PC-9 (cell line): ENCODE measurements around the gene E2F6. TPM values are rescaled to one million over a fixed set of nuclear protein-coding genes. Genes with fewer than 3 reads are reported as not detected.

Source experiments
- BruUV-seq: library from RNA; stranded (reverse); fragments of 400-500 nt; replicated peaks from 2 replicates; lab custom pipeline; 2021; lab: Mats Ljungman, UMichigan
- CTCF ChIA-PET: fragments of 300-600 bp; sonication (Branson Sonifier 250); formaldehyde crosslinking; loops from one replicate; lab custom pipeline; 2022; ENCODE audit warnings: antibody characterized with exemption; lab: Charles Lee
- POLR2A ChIA-PET: fragments of 300-600 bp; sonication (Branson Sonifier 250); formaldehyde crosslinking; loops from one replicate; lab custom pipeline; 2022; ENCODE audit warnings: antibody characterized with exemption; ENCODE audit not compliant: unreplicated experiment; lab: Charles Lee
- DNase-seq, 2 experiments: peaks; one replicate each; pipeline versions ENCODE4 v3.0.0 to v3.0.0-alpha.2; 2015 to 2022; ENCODE audit warnings: mixed read lengths in 1 of 2
- H2AFZ ChIP-seq: fragments of 200-600 bp; sonication (generic); 2 replicates; pipeline ENCODE4 v1.8.1; 2017; ENCODE audit warnings: antibody characterized with exemption
- H3F3A ChIP-seq: fragments of 200-600 bp; sonication (generic); 2 replicates; pipeline ENCODE4 v1.8.1; 2017; ENCODE audit warnings: antibody characterized with exemption, mild to moderate bottlenecking, low read depth; ENCODE audit not compliant: insufficient read depth
- H3K27ac ChIP-seq: fragments of 200-600 bp; sonication (generic); 2 replicates; pipeline ENCODE4 v1.6.1; 2016; ENCODE audit warnings: mixed run types
- H3K27me3 ChIP-seq: fragments of 200-600 bp; sonication (generic); 2 replicates; pipeline ENCODE4 v1.6.1; 2016; ENCODE audit warnings: low read depth, mixed run types; ENCODE audit not compliant: insufficient read depth
- H3K36me3 ChIP-seq: fragments of 200-600 bp; sonication (generic); 2 replicates; pipeline ENCODE4 v1.6.1; 2016; ENCODE audit warnings: low read depth, mixed run types
- H3K4me1 ChIP-seq: fragments of 200-600 bp; sonication (generic); replicated peaks from 2 replicates; pipeline ENCODE4 v1.6.1; 2016; ENCODE audit warnings: mixed run types; ENCODE audit not compliant: insufficient read depth
- H3K4me2 ChIP-seq: fragments of 200-600 bp; sonication (generic); 2 replicates; pipeline ENCODE4 v1.6.1; 2017; ENCODE audit warnings: mixed run types
- H3K4me3 ChIP-seq: fragments of 200-600 bp; sonication (generic); 2 replicates; pipeline ENCODE4 v1.6.1; 2016; ENCODE audit warnings: mixed run types
- H3K79me2 ChIP-seq: fragments of 200-600 bp; sonication (generic); 2 replicates; pipeline ENCODE4 v1.6.1; 2017; ENCODE audit warnings: low read depth, mixed run types
- H3K9me2 ChIP-seq: fragments of 200-600 bp; sonication (generic); 2 replicates; pipeline ENCODE4 v1.8.1; 2017; ENCODE audit warnings: mild to moderate bottlenecking; ENCODE audit not compliant: insufficient read depth
- H3K9me3 ChIP-seq: fragments of 200-600 bp; sonication (generic); 2 replicates; pipeline ENCODE4 v1.8.1; 2016; ENCODE audit warnings: low read depth; ENCODE audit not compliant: insufficient read depth
- H4K20me1 ChIP-seq: fragments of 200-600 bp; sonication (generic); 2 replicates; pipeline ENCODE4 v1.8.1; 2017; ENCODE audit not compliant: insufficient read depth
- EZH2 ChIP-seq: fragments of 200-600 bp; sonication (generic); IDR thresholded peaks from 2 replicates; pipeline ENCODE4 v1.8.0; 2017; ENCODE audit warnings: antibody characterized with exemption, low read depth
- intact Hi-C: fragments of 100-400 bp; cut with micrococcal nuclease; formaldehyde crosslinking; loops from one replicate; pipeline ENCODE4 v1.10.0; 2022; ENCODE audit not compliant: unreplicated experiment
- total RNA-seq: library from RNA; stranded (reverse); gene quantifications from 2 replicates; pipeline ENCODE4 v1.2.3, GENCODE V29; 2021
- TF ChIP-seq, protein P1 (sequence below): fragments of 200-600 bp; sonication (generic); conservative IDR thresholded peaks from 2 replicates; pipeline ENCODE4 v1.6.1; 2017; ENCODE audit warnings: mixed run types, antibody characterized with exemption, mild to moderate bottlenecking, moderate library complexity

E2F6 gene
- total RNA-seq, 1 experiment from 2014 or later, result 15.2 TPM

DNA sequence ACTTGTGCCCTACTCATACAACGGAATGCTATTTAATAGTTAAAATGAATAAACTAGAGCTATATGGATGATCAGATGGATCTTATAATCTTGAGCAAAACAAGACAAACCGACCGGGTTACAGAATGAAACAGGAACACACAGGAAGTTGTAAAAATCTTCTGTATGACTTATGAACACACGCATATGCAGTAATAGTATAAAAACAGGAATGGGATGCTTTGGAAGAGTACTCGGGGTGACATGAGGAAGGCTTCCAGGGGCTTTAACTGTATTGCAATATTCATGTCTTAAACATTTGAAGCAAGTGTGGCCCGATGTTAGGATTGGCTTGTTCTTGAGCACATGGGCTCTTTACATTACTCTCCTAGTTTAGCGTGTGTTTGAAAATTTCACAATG lies 14.9 kb upstream of the E2F6 start:
- ChIA-PET POLR2A (interaction anchor here (0.6 kb wide), 1 partner anchor 326 kb away, joined by 3 read pairs; no protein-coding TSS in a partner anchor), CTCF (interaction anchor here (0.6 kb wide), 1 partner anchor 184 kb away, joined by 4 read pairs; no protein-coding TSS in a partner anchor)
- no peaks in the 10 kb centered on the region for H3K4me1 ChIP-seq
- H3K4me2 ChIP-seq, result no peak overlapping the region
- no peak for TF ChIP-seq EZH2
- TF ChIP-seq, protein P1, sequence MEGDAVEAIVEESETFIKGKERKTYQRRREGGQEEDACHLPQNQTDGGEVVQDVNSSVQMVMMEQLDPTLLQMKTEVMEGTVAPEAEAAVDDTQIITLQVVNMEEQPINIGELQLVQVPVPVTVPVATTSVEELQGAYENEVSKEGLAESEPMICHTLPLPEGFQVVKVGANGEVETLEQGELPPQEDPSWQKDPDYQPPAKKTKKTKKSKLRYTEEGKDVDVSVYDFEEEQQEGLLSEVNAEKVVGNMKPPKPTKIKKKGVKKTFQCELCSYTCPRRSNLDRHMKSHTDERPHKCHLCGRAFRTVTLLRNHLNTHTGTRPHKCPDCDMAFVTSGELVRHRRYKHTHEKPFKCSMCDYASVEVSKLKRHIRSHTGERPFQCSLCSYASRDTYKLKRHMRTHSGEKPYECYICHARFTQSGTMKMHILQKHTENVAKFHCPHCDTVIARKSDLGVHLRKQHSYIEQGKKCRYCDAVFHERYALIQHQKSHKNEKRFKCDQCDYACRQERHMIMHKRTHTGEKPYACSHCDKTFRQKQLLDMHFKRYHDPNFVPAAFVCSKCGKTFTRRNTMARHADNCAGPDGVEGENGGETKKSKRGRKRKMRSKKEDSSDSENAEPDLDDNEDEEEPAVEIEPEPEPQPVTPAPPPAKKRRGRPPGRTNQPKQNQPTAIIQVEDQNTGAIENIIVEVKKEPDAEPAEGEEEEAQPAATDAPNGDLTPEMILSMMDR, result no peak
- no peak for DNase-seq
- H3K9me2 ChIP-seq, result no peaks in the 10 kb centered on the region
- H3K27ac ChIP-seq, result no peak overlapping the region
- no TSS peak for BruUV-seq
- intact Hi-C loops, result no loop called here
- no peaks in the 10 kb centered on the region for H3K36me3 ChIP-seq
- H3F3A ChIP-seq, result peaks cover 5% of the 10 kb centered on the region; the same call in 1 of the 2 replicates
- H3K27me3 ChIP-seq, result no peaks in the 10 kb centered on the region
- no peak overlapping the region for H2AFZ ChIP-seq
- no peak overlapping the region for H3K4me3 ChIP-seq
- no peaks in the 10 kb centered on the region for H3K79me2 ChIP-seq
- no peaks in the 10 kb centered on the region for H3K9me3 ChIP-seq
- H4K20me1 ChIP-seq, result no peaks in the 10 kb centered on the region

DNA sequence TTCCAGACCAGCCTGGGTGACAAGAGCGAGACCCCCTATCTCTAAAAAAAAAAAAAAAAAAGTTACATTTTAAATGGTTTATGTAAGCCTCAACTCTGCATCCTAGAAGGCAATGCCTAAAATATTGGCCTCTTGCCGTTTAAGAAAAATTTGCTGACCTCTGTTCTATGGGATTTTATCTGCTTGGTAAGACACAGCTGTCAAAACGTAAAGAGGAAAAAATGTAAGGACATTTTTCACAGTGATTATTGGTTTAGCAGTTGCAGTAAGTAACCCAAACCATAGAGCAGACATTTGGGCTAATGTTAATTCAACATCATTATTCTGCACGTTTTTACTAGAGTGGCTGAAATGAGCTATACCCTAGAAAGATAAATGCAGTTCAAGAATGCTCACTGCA lies 14.4 kb upstream of the E2F6 start:
- POLR2A ChIA-PET, result interaction anchor here (0.6 kb wide), 1 partner anchor 326 kb away, joined by 3 read pairs; no protein-coding TSS in a partner anchor
- intact Hi-C loops, result no loop called here
- no peaks in the 10 kb centered on the region for H3K27me3 ChIP-seq

DNA sequence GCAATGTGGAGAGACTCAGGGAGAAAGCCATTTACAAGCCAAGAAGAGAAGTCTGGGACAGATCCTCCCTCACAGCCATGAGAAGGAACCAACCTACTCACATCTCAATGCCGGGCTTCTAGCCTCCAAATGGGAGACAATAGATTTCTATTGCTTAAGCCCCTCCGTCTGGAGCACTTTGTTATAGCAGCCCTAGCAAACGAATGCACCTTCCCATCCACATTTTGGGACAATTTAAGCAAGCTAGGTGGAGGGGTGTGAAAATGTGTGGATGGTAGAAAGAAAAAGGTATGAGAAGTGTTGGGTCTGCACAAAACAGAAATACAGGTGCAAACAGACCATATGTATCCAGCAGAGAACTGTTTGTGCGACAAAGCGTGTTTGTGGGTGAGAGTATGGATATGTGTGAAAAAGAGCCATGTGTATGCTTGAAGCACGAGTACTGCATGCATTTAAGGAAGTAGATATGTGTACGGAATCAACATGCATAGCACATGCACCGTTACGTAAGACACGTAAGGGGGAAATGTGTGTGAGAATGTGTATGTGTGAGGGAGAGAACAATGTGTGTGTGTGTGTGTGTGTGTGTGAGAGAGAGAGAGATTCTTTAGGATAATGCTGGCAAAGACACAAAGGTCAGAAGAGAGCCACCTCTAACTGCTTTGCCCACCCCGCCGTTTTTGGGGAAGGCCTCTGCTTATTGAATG lies 13.1 kb upstream of the E2F6 start:
- intact Hi-C loops, result loop anchor here (1.0 to 2.0 kb wide), 4 partner anchors 105 to 346 kb away; a partner anchor contains a TSS

More for the DNA sequence above, 14.4 kb upstream of the E2F6 start:
- Histone ChIP-seq H3K4me2 (no peak overlapping the region), H4K20me1 (no peaks in the 10 kb centered on the region), H3K27ac (no peak overlapping the region), H3F3A (peaks cover 5% of the 10 kb centered on the region; the same call in 1 of the 2 replicates), H3K36me3 (no peaks in the 10 kb centered on the region), H3K9me3 (no peaks in the 10 kb centered on the region), H3K4me3 (no peak overlapping the region), H3K79me2 (no peaks in the 10 kb centered on the region), H3K4me1 (no peaks in the 10 kb centered on the region), H2AFZ (no peak overlapping the region), H3K9me2 (no peaks in the 10 kb centered on the region)
- DNase-seq, result no peak
- no peak for TF ChIP-seq EZH2
- TF ChIP-seq, protein P1, result no peak
- BruUV-seq, result no TSS peak
- CTCF ChIA-PET, result no interaction called here

More for the DNA sequence above, 13.1 kb upstream of the E2F6 start:
- H3K36me3 ChIP-seq, result no peaks in the 10 kb centered on the region
- no peak overlapping the region for H3K4me2 ChIP-seq
- DNase-seq, result no peak
- no peaks in the 10 kb centered on the region for H4K20me1 ChIP-seq
- no peaks in the 10 kb centered on the region for H3K27me3 ChIP-seq
- BruUV-seq, result no TSS peak
- no peaks in the 10 kb centered on the region for H3K9me3 ChIP-seq
- POLR2A ChIA-PET, result interaction anchor here (0.7 kb wide), 1 partner anchor 41 kb away, joined by 6 read pairs; no protein-coding TSS in a partner anchor
- TF ChIP-seq, protein P1, result no peak
- H3K9me2 ChIP-seq, result no peaks in the 10 kb centered on the region
- H3F3A ChIP-seq, result peaks cover 3% of the 10 kb centered on the region; the same call in 1 of the 2 replicates
- no peak overlapping the region for H3K27ac ChIP-seq
- no peak overlapping the region for H2AFZ ChIP-seq
- H3K4me1 ChIP-seq, result no peaks in the 10 kb centered on the region
- no peak overlapping the region for H3K4me3 ChIP-seq
- CTCF ChIA-PET, result interaction anchor here (0.6 to 0.7 kb wide), 2 partner anchors 34 to 813 kb away, joined by 3 to 4 read pairs; no protein-coding TSS in a partner anchor
- no peaks in the 10 kb centered on the region for H3K79me2 ChIP-seq
